HG03196 (cell line): ENCODE results near the gene MRPL51.
A peak's percentile ranks its signal among the peaks of the same experiment; 100 is the strongest.

Source experiments
- ATAC-seq: cut with Tn5 transposase; IDR thresholded peaks from one replicate; pipeline ENCODE4 v1.9.1; 2021; ENCODE audit not compliant: unreplicated experiment

MRPL51 gene

GRCh38 chr12:6462234-6462995, 30.6 kb downstream of the MRPL51 start:
- ATAC-seq: no peak

- peak; percentile 79 for ATAC-seq
Observed at GRCh38 chr12:6461401-6462233, 31.4 kb downstream of the MRPL51 start.

- no peak for ATAC-seq
Observed at GRCh38 chr12:6460751-6461371, 32.2 kb downstream of the MRPL51 start.

- ATAC-seq: no peak
Observed at GRCh38 chr12:6459004-6459337, 34.1 kb downstream of the MRPL51 start.

GRCh38 chr12:6458281-6459003, 34.6 kb downstream of the MRPL51 start:
- no peak for ATAC-seq

- ATAC-seq: no peak
Observed at GRCh38 chr12:6457220-6457945, 35.7 kb downstream of the MRPL51 start.

- ATAC-seq: no peak
Observed at GRCh38 chr12:6452944-6453630, 40.0 kb downstream of the MRPL51 start.

- no peak for ATAC-seq
Observed at GRCh38 chr12:6452245-6452943, 40.7 kb downstream of the MRPL51 start.

GRCh38 chr12:6451348-6452244, 41.5 kb downstream of the MRPL51 start, which contains the start of gene TAPBPL:
Gene TAPBPL, plus strand, starts transcription at chr12:6452042. Its CDS starts 207 bp downstream, at chr12:6452249.
- peak; percentile 60 for ATAC-seq

- ATAC-seq: no peak
Observed at GRCh38 chr12:6450869-6451347, 42.2 kb downstream of the MRPL51 start.

GRCh38 chr12:6450091-6450868, 42.8 kb downstream of the MRPL51 start:
- ATAC-seq: no peak

GRCh38 chr12:6444704-6445688, 48.1 kb downstream of the MRPL51 start, which contains the start of gene CD27:
Gene CD27, plus strand, starts transcription at chr12:6444955. Its CDS starts 141 bp downstream, at chr12:6445096.
- no peak for ATAC-seq

- ATAC-seq: no peak
Observed at GRCh38 chr12:6444031-6444430, 49.0 kb downstream of the MRPL51 start.

- ATAC-seq: no peak
Observed at GRCh38 chr12:6443361-6443983, 49.6 kb downstream of the MRPL51 start.

- no peak for ATAC-seq
Observed at GRCh38 chr12:6442836-6443235, 50.2 kb downstream of the MRPL51 start.
